Globus pallidus (tissue), 1 donor: ENCODE measurements around the gene CLIC2.
"Not testable (repeated sequence)": the region's sequence is repeated elsewhere in the genome, so short reads cannot be mapped to it uniquely, and the experiment has no call there.

Source experiments
- DNase-seq: peaks from one replicate; pipeline ENCODE4 v3.0.0-alpha.2; 2015; ENCODE audit warnings: low spot score

CLIC2 gene

GRCh38 chrX:155334486-155335336, at the start of gene CLIC2:
CLIC2 (minus strand) TSS chrX:155334614; CDS start chrX:155334427, 187 bp downstream.
- DNase-seq = no peak

DNA sequence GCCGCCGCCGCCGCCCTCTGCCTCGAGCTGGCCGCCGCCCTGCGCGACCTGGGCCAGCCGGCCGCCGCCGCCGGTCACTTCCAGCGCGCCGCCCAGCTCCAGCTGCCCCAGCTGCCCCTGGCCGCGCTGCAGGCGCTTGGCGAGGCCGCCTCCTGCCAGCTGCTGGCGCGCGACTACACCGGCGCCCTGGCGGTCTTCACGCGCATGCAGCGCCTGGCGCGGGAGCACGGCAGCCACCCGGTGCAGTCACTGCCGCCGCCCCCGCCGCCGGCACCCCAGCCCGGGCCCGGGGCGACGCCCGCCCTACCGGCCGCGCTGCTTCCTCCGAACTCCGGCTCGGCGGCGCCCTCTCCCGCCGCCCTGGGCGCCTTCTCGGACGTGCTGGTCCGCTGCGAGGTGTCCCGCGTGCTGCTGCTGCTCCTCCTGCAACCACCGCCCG, 48.1 kb upstream of the CLIC2 start:
- DNase-seq = not testable (repeated sequence)

DNA sequence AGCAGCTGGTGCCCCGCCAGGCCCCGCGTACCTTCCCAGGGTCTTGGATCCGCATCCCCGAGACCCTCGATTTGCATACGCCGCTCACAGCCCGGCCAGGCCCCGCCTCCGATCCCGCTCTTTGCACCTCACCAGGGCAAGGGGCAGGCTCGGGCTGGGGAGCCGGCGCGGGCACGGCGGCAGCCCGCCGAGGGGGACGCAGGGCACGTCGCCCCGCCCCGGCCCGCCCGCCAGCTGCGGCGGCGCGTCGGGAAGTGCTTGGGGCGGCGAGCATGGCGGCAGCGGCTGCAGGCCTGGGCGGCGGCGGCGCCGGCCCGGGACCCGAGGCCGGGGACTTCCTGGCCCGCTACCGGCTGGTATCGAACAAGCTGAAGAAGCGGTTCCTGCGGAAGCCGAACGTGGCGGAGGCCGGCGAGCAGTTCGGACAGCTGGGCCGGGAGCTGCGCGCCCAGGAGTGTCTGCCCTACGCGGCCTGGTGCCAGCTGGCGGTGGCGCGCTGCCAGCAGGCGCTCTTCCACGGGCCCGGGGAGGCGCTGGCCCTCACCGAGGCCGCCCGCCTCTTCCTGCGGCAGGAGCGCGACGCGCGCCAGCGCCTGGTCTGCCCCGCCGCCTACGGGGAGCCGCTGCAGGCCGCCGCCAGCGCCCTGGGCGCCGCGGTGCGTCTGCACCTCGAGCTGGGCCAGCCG, 47.6 kb upstream of the CLIC2 start, which contains the start of gene F8A2:
Gene F8A2, plus strand, starts transcription at position 253 of the 686 bp plus-strand sequence. Its CDS starts 20 bp downstream, at position 273.
- DNase-seq = not testable (repeated sequence)

DNA sequence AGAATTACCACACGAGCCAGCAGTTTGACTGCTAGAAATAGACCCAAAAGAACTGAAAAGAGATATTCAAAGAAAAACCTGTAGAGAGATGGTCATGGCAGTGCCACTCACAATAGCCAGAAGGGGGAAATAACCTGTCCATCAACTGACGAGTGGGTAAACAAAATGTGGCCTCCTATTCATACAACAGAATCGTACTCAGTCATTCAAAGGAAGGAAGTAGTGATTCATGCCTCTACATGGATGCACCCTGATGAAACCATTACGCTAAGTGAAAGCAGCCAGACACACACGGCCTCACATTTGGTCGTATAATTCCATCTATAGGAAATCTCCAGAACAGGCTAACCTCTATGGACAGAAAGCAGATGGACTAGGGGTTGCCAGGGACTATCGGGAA, 45.4 kb upstream of the CLIC2 start:
- not testable (repeated sequence) for DNase-seq

DNA sequence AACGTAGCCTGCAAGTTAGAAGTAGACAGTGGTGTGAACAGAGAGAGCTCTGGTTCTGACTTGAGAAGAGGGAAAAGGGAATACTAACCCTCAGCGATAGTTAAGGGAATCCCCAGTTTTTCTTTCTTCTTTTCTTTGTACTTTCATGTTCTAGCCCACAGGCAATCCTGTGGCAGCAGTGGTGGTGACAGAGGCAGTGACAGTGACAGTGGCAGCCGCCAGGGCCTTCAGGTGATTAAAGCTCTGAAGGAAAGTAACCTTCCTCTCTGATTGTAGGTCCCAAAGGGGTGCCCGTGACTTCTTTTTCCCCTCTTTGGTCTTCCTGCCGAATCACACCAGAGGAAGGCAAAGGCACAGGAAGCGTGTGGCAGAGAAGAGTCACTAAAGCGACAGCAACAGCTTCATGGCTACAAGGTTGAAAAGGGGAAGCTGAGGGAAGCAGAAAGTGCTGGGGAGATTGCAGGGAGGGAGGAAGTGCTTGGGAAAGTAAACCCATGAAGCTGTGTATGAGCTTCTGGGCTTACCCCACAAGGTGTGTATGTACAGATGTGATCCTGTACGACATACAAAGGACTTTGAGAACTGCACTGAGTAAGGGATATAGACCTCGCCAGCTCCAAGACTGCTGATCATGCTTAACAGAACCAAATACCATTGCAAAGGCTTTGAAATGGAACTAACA, 39.5 kb upstream of the CLIC2 start:
- not testable (repeated sequence) for DNase-seq

DNA sequence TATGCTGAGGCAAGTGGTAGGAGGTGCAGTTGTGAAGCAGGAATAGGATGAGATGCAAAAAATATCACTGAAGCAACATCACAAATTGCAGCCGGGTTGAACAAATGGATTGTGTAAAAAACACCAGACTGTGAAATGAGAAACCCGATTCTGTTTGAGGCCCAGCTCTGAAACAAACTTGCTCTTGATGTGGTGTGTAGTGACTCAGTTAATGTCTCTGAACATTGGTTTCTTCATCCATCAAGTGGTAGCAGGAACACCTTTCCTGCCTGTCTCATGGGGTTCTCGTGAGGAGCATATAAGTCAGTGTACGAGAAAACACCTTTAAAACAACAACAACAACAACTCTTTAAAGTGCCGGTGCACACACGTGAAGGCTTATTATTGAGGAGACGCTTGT, 29.3 kb upstream of the CLIC2 start:
- not testable (repeated sequence) for DNase-seq

DNA sequence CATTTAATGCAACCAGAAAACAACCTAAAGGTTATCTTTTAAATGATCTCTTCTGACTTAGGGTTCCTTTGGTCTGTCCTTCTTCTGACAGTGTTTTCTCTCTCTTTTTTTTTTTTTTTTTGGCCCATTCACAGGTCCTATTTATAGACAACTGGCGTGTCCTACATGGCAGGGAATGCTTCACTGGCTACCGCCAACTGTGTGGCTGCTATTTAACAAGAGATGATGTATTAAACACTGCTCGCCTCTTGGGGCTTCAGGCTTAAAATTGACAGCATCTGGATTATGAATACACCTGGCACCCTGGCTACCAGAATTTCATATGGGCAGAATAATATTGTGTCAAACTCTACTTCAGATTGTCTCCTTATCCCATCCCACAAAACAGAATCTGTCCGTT, 15.0 kb upstream of the CLIC2 start:
- not testable (repeated sequence) for DNase-seq

- not testable (repeated sequence) for DNase-seq
Observed at GRCh38 chrX:155345689-155346088, 11.3 kb upstream of the CLIC2 start.

DNA sequence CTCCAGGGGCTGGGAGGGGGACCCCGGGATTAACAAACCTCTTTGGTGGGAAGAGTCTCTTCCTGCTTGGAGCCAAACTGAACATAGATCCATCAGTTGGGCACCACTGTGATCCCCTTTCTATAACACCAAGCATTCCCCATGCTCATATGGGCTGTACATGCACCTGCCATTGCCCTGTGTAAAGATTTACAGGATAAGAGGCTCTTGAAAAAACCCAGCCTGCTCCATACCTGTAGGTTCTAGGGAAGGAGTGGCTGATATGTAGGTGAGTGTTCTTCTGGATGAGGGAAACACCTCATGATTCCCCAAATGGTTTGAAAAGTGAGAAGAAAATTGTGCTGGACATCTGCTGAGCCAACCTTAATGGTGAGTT, 911 bp upstream of the CLIC2 start:
- not testable (repeated sequence) for DNase-seq

DNA sequence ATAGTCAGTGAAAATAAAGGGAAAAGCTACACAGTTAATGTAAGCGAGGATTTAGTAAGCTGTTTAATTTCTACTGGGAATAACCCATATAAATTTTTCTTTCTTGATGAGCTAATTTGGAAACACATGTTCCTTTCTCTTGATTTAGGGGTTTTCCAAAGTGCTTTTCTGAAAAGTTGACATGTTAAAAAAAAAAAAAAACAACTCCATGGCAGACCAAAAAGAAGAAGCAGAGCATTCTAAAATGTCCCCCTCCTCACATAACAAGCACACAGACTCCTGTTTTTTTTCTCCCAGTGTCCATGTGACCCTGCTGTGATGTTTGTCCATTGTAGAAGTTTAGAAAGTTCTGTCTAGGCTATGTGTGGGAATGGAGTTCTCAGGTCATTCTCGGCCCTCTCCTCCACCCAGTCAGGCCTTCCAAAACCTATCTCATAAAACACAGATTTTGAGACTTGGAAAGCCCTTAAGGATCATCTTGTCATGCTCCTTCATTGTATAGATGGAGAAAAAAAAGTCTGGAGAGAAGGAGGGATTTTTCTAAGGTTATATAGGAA, 792 bp downstream of the CLIC2 start:
- DNase-seq = no peak

- DNase-seq = no peak
Observed at GRCh38 chrX:155330992-155331391, 3.4 kb downstream of the CLIC2 start.

DNA sequence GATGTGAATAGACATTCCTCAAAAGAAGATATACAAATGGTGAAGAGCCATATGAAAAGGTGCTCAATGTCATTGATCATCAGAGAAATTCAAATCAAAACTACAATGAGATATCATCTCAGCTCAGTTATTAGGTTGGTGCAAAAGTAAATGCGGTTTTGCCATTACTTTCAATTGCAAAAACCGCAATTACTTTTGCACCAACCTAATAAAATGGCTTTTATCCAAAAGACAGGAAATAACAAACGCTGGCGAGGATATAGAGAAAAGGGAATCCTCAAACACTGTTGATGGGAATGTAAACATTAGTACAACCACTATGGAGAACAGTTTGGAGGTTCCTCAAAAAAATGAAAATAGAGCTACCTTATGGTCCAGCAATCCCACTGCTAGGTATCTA, 5.1 kb downstream of the CLIC2 start:
- no peak for DNase-seq

DNA sequence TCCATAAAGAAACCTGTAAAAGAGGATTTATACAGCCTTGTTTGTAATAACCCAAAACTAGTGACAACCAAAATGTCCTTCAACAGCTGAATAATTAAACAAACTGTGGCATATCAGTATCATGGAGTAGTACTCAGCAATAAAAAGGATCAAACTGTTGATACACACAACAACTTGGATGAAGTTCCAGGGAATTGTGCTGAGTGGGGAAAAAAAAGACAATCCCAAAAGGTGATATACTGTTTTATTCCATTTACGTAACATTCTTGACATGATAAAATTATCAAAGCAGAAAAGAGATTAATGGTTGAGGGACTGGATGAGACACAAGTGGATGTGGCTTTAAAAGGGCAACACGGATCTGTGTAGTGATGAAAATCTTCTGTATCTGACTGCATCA, 7.8 kb downstream of the CLIC2 start:
- no peak for DNase-seq

DNA sequence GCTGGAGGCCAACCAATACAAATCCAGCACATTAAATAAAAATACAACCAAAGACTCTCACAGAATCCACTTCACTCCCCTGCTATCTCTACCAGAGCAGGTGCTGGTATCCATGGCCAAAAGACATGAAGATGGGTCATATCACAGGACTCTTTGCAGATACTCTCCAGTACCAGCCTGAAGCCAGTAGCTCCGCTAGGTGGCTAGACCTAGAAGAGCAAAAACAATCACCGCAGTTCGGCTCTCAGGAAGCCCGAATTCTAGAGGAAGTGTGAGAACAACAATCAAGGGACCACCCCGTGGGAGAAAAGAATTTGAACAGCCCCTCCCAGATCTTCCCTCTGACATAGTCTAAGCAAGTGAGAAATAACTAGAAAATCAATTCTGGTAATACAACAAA, 20.2 kb downstream of the CLIC2 start:
- no peak for DNase-seq

GRCh38 chrX:155313766-155314165, 20.6 kb downstream of the CLIC2 start:
- no peak for DNase-seq

GRCh38 chrX:155293771-155294170, 40.6 kb downstream of the CLIC2 start:
- DNase-seq = no peak

DNA sequence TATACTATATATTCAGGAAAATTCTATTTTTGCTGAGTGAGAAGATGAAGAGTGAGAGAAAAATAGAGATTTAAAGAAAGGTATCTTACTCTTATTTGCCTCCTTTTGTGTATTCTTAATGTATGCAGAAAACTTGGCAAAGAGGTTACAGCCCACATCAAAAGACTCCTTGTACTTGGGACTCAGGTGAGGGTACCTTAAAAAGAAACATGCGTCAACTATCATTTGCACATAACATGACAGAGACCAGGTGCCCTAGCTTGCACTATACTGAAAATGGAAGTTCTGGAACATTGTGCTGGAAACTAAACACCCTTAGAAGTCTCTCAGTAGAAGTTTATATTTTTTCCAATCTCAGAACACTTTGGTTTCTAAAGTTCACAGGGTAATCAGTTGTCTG, 54.5 kb downstream of the CLIC2 start:
- DNase-seq = no peak

DNA sequence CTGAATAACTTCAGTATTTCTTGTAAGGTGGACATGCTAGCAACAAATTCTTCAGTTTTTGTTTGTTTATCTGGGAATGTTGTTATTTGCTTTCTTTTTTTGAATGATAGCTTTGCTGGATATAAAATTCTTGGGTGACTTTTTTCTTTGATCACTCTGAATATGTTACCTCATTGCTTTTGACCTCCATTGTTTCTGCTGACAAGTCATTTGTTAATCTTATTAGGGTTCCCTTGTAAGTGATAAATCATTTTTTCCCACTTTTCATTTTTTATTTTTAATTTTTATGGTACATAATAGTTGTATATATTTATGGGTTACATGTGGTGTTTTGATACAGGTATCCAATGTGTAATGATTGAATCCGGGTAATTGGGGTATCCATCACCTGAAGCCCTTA, 63.4 kb downstream of the CLIC2 start:
- DNase-seq = no peak

GRCh38 chrX:155267995-155268394, 66.4 kb downstream of the CLIC2 start:
- DNase-seq = not testable (repeated sequence)

- DNase-seq = no peak
Observed at GRCh38 chrX:155266439-155266838, 68.0 kb downstream of the CLIC2 start.

DNA sequence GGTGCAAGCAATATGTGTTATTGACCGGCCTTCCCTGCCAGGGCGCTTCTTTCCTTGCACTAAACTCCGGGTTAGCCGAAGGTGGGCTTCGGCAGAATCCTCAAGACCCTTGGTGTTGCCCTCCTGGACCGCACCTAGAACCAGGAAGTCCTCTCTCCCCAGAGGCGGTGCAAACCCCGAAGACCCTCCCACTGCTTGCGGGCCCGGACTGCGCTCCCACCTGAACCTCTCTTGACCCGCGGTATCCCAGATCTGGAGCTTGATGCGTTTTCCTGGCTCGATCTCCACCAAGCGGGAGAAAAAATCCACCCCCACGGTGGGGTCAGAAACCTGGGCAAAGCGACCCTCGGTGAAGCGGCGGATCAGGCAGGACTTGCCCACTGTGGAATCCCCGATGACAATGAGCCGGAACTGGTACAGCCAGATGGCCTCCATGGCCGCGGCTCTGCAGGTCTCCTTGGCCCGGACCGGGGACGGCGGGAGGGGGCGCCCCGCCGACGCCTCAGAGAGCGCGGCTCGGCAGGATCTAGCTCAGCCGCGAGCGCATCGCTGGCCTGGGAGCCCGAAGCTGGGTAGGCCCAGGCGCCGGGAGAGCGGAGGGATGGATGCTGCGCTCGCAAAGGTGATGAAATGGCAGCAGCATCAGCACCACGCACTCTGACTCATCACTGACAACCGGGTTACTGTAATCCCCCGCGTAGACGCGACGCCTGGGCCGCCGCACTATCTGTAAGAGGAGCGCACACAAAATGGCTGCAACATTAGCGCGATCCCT, 70.4 kb downstream of the CLIC2 start, which contains the start of gene RAB39B:
Gene RAB39B, minus strand, starts transcription at position 638 of the 775 bp plus-strand sequence. Its CDS starts 203 bp downstream, at position 435.
- DNase-seq = peak; percentile 67
